Loucy (cell line): ENCODE results near the gene SEMA6D.

Source experiments
- H2AFZ ChIP-seq: fragments of 200-600 bp; sonication (generic); 2 replicates; pipeline ENCODE4 v1.6.0; 2016; ENCODE audit warnings: antibody characterized with exemption, mild to moderate bottlenecking, low read length, moderate library complexity
- H3F3A ChIP-seq: fragments of 200-600 bp; 2 replicates; pipeline ENCODE4 v1.6.0; 2016; ENCODE audit warnings: antibody characterized with exemption, low read depth, mild to moderate bottlenecking
- H3K27me3 ChIP-seq: fragments of 200-600 bp; sonication (generic); 2 replicates; pipeline ENCODE4 v1.6.1; 2014; ENCODE audit warnings: low read length, mild to moderate bottlenecking; ENCODE audit not compliant: insufficient read depth, poor library complexity, severe bottlenecking
- H3K36me3 ChIP-seq: fragments of 200-600 bp; sonication (generic); 2 replicates; pipeline ENCODE4 v1.6.1; 2016; ENCODE audit warnings: low read length; ENCODE audit not compliant: insufficient read depth
- H3K4me1 ChIP-seq: fragments of 200-600 bp; sonication (generic); 2 replicates; pipeline ENCODE4 v1.5.1; 2014; ENCODE audit warnings: low read length, mild to moderate bottlenecking; ENCODE audit not compliant: insufficient read depth, poor library complexity, severe bottlenecking
- H3K4me2 ChIP-seq: fragments of 200-600 bp; sonication (generic); 2 replicates; pipeline ENCODE4 v1.6.0; 2014; ENCODE audit warnings: antibody characterized with exemption, low read length, low read depth, mild to moderate bottlenecking; ENCODE audit not compliant: poor library complexity, severe bottlenecking
- H3K4me3 ChIP-seq: fragments of 200-600 bp; sonication (generic); 2 replicates; pipeline ENCODE4 v1.5.1; 2014; ENCODE audit warnings: low read length, mild to moderate bottlenecking, mixed read lengths; ENCODE audit not compliant: poor library complexity, severe bottlenecking
- H3K79me2 ChIP-seq: fragments of 200-600 bp; sonication (generic); 2 replicates; pipeline ENCODE4 v1.6.1; 2014; ENCODE audit warnings: low read length; ENCODE audit not compliant: insufficient read depth
- H3K9ac ChIP-seq: fragments of 200-600 bp; sonication (generic); 2 replicates; pipeline ENCODE4 v1.6.0; 2014; ENCODE audit warnings: mild to moderate bottlenecking, low read depth, low read length, moderate library complexity; ENCODE audit not compliant: poor library complexity, severe bottlenecking
- H3K9me2 ChIP-seq: fragments of 200-600 bp; sonication (generic); replicated peaks from 2 replicates; pipeline ENCODE4 v1.6.1; 2016; ENCODE audit warnings: low read depth, low read length, mixed read lengths
- H3K9me3 ChIP-seq: fragments of 200-600 bp; sonication (generic); 2 replicates; pipeline ENCODE4 v1.6.1; 2014; ENCODE audit warnings: mild to moderate bottlenecking, antibody characterized with exemption, low read length, low read depth; ENCODE audit not compliant: insufficient read depth
- H4K20me1 ChIP-seq: fragments of 200-600 bp; sonication (generic); 2 replicates; pipeline ENCODE4 v1.6.0; 2014; ENCODE audit warnings: antibody characterized with exemption, low read length, mild to moderate bottlenecking; ENCODE audit not compliant: insufficient read depth, poor library complexity, severe bottlenecking
- CTCF ChIP-seq: fragments of 200-600 bp; sonication (generic); conservative IDR thresholded peaks from 2 replicates; pipeline ENCODE4 v1.5.1; 2014; ENCODE audit warnings: mild to moderate bottlenecking, antibody characterized with exemption, low read length
- EZH2phosphoT487 ChIP-seq: fragments of 200-600 bp; IDR thresholded peaks from 2 replicates; pipeline ENCODE4 v1.6.1; 2018; ENCODE audit warnings: antibody characterized with exemption, mild to moderate bottlenecking, moderate library complexity, borderline replicate concordance

The SEMA6D gene

GRCh38 chr15:47678040-47678439 lies 39.3 kb upstream of the SEMA6D start:
- H3K27me3 ChIP-seq: no peaks in the 10 kb centered on the region
- no peaks in the 10 kb centered on the region for H4K20me1 ChIP-seq
- no peak overlapping the region for H3K4me2 ChIP-seq
- H3K9me2 ChIP-seq: no peaks in the 10 kb centered on the region
- no peaks in the 10 kb centered on the region for H3K36me3 ChIP-seq
- H3K9me3 ChIP-seq: peaks cover 2% of the 10 kb centered on the region; the same call in 1 of the 2 replicates
- H3F3A ChIP-seq: no peaks in the 10 kb centered on the region
- H3K4me1 ChIP-seq: no peaks in the 10 kb centered on the region
- no peaks in the 10 kb centered on the region for H3K79me2 ChIP-seq
- no peak overlapping the region for H3K9ac ChIP-seq
- H2AFZ ChIP-seq: no peak overlapping the region
- TF ChIP-seq CTCF (no peak), EZH2phosphoT487 (no peak)
- H3K4me3 ChIP-seq: no peak overlapping the region

- Histone ChIP-seq H3K79me2 (no peaks in the 10 kb centered on the region), H2AFZ (no peak overlapping the region), H3K4me3 (no peak overlapping the region), H3K27me3 (no peaks in the 10 kb centered on the region), H3K9me2 (no peaks in the 10 kb centered on the region), H4K20me1 (no peaks in the 10 kb centered on the region), H3K36me3 (no peaks in the 10 kb centered on the region), H3K9me3 (peaks cover 3% of the 10 kb centered on the region; the same call in 1 of the 2 replicates), H3K9ac (no peak overlapping the region), H3F3A (no peaks in the 10 kb centered on the region), H3K4me2 (no peak overlapping the region), H3K4me1 (no peaks in the 10 kb centered on the region)
- no peak for TF ChIP-seq EZH2phosphoT487
- TF ChIP-seq CTCF: no peak
Observed at GRCh38 chr15:47682661-47683060, 34.6 kb upstream of the SEMA6D start.

GRCh38 chr15:47685141-47685870 lies 32.0 kb upstream of the SEMA6D start:
- TF ChIP-seq CTCF (no peak), EZH2phosphoT487 (no peak)
- Histone ChIP-seq H3K4me1 (no peaks in the 10 kb centered on the region), H3K9me2 (no peaks in the 10 kb centered on the region), H3K4me2 (no peak overlapping the region), H4K20me1 (no peaks in the 10 kb centered on the region), H3K9me3 (peaks cover 3% of the 10 kb centered on the region; the same call in 1 of the 2 replicates), H3K36me3 (no peaks in the 10 kb centered on the region), H3K27me3 (no peaks in the 10 kb centered on the region), H3K4me3 (no peak overlapping the region), H3F3A (no peaks in the 10 kb centered on the region), H2AFZ (no peak overlapping the region), H3K79me2 (no peaks in the 10 kb centered on the region), H3K9ac (no peak overlapping the region)
